Tracheal epithelial cell (primary cell): Measurements from ENCODE around the gene OPN1LW. TPM values are rescaled to one million over a fixed set of nuclear protein-coding genes. Genes with fewer than 3 reads are reported as not detected.

Experiments used
- total RNA-seq: library from RNA; depleted of rRNA; stranded (reverse); fragments of >200 nt; gene quantifications from 2 replicates; pipeline ENCODE4 v1.2.1, GENCODE V29; 2014

The OPN1LW gene
- not detected in 2 replicates for total RNA-seq

GRCh38 chrX:154144010-154144409, at the start of gene OPN1LW:
TSS of gene OPN1LW (plus strand) at chrX:154144243. CDS start at chrX:154144284, 41 bp downstream.

GRCh38 chrX:154097589-154098541, 46.2 kb upstream of the OPN1LW start, which contains the start of gene MECP2:
TSS of gene MECP2 (minus strand) at chrX:154097717.

GRCh38 chrX:154182296-154182695, 38.3 kb downstream of the OPN1LW start, which contains the start of gene OPN1MW:
TSS of gene OPN1MW (plus strand) at chrX:154182596. CDS start at chrX:154182678, 82 bp downstream.

Other genes starting within 250 kb of the OPN1LW start
- 0.48 TPM in 1 of 2 replicates, not detected in the other for gene AVPR2, start 239.6 kb upstream of the OPN1LW start, total RNA-seq
- 6.0 and 6.7 TPM in 2 replicates for gene ARHGAP4, start 218.0 kb upstream of the OPN1LW start, total RNA-seq
- gene NAA10, start 209.2 kb upstream of the OPN1LW start, total RNA-seq: 61.4 and 74.2 TPM in 2 replicates
- gene RENBP, start 199.6 kb upstream of the OPN1LW start, total RNA-seq: 2.1 and 5.5 TPM in 2 replicates
- gene HCFC1, start 172.4 kb upstream of the OPN1LW start, total RNA-seq: 9.4 and 13.2 TPM in 2 replicates
- gene TMEM187, start 171.5 kb upstream of the OPN1LW start, total RNA-seq: 4.9 and 8.9 TPM in 2 replicates
- gene IRAK1, start 124.3 kb upstream of the OPN1LW start, total RNA-seq: 108 and 113 TPM in 2 replicates
- gene MECP2, start 46.5 kb upstream of the OPN1LW start, total RNA-seq: 12.0 and 16.4 TPM in 2 replicates
- not detected in 2 replicates for gene OPN1MW, start 38.4 kb downstream of the OPN1LW start, total RNA-seq
- gene OPN1MW2, start 75.5 kb downstream of the OPN1LW start, total RNA-seq: not detected in 2 replicates
- gene OPN1MW3, start 113.3 kb downstream of the OPN1LW start, total RNA-seq: not detected in 2 replicates
- gene TEX28, start 150.9 kb downstream of the OPN1LW start, total RNA-seq: not detected in 2 replicates
- gene TKTL1, start 151.6 kb downstream of the OPN1LW start, total RNA-seq: not detected in 2 replicates
- gene FLNA, start 230.4 kb downstream of the OPN1LW start, total RNA-seq: 796 and 1,439 TPM in 2 replicates
- 17.3 and 17.4 TPM in 2 replicates for gene EMD, start 235.1 kb downstream of the OPN1LW start, total RNA-seq